Right lobe of liver (tissue), 6 donors: Measurements from ENCODE around the gene GCLC. TPM values are rescaled to one million over a fixed set of nuclear protein-coding genes. Genes with fewer than 3 reads are reported as not detected.

Experiments
- ATAC-seq, 4 donors: fragments of 200-7000 bp; cut with Tn5 transposase; one replicate each; pipeline ENCODE4 v1.9.1; 2020; ENCODE audit warnings: mild to moderate bottlenecking in 4 of 4, moderate library complexity in 4 of 4
- DNase-seq, 3 donors: peaks; one replicate each; pipeline ENCODE4 v3.0.0-alpha.2; 2020
- H3K27ac ChIP-seq, 3 donors: fragments of 200-600 bp; one replicate each; pipeline ENCODE4 v1.8.0; 2022
- H3K27me3 ChIP-seq, 2 donors: fragments of 200-600 bp; one replicate each; pipeline ENCODE4 v1.8.0; 2022
- H3K36me3 ChIP-seq, 4 donors: fragments of 200-600 bp; sonication (generic) in 1 of 4; one replicate each; pipeline versions ENCODE4 v1.5.1 to v1.8.0; 2017 to 2022; ENCODE audit warnings: control low read depth in 1 of 4
- H3K4me1 ChIP-seq, 4 donors: fragments of 200-600 bp; sonication (generic) in 1 of 4; one replicate each; pipeline versions ENCODE4 v1.5.1 to v1.8.0; 2017 to 2022; ENCODE audit warnings: control low read depth in 1 of 4
- H3K4me3 ChIP-seq, 3 donors: fragments of 200-600 bp; one replicate each; pipeline ENCODE4 v1.8.0; 2022
- H3K9me3 ChIP-seq, 4 donors: fragments of 200-600 bp; sonication (generic) in 1 of 4; one replicate each; pipeline versions ENCODE4 v1.5.1 to v1.8.0; 2017 to 2022; ENCODE audit warnings: control low read depth in 1 of 4
- POLR2A ChIP-seq: fragments of 450-650 bp; IDR thresholded peaks from one replicate; pipeline ENCODE4 v1.6.1; 2017; ENCODE audit warnings: antibody characterized with exemption, mild to moderate bottlenecking
- WGBS: methylation state at CpG from one replicate; pipeline ENCODE4 v1.1.6; 2018; ENCODE audit warnings: low coverage, low lambda C conversion rate; ENCODE audit not compliant: insufficient coverage; ENCODE audit errors: missing lambda C conversion rate; 5-methylcytosine and 5-hydroxymethylcytosine counted together
- intact Hi-C, 2 donors: fragments of 100-400 bp; cut with DNase I; formaldehyde crosslinking; loops; one replicate each; pipeline versions ENCODE4 v1.11.2 to v1.14.1; 2022
- total RNA-seq, 6 experiments: library from RNA; depleted of rRNA in 2 of 6; stranded (reverse); fragments of >200 nt in 2 of 6; fragmentation: NEBNext Ultra II Directional in 3 of 6; extraction: Animal tissue kit (Norgen Biotek cat#: 25700) in 3 of 6; gene quantifications; one replicate each; pipeline versions ENCODE4 v1.1.0 to v1.2.4, GENCODE V29; 2016 to 2023
- TF ChIP-seq, protein P1 (sequence below), 4 donors: fragments of 200-600 bp in 3 of 4; fragments of 450-650 bp in 1 of 4; IDR thresholded peaks; one replicate each; pipeline versions ENCODE4 v1.5.1 to v1.8.0; 2016 to 2022; ENCODE audit warnings: antibody characterized with exemption in 4 of 4, mild to moderate bottlenecking in 2 of 4
- donor health status: DM: no; HTN: yes; CAD: no.
- donor health status: DM: no; HTN: no; CAD: no.
- donor health status: DM: no; HTN: no; CAD: no.
- donor health status: DM: no; HTN: yes; CAD: no.
- donor health status: DM: no; HTN: yes; CAD: no.

The GCLC gene
- total RNA-seq, 6 experiments from 2014 or later: 56.8 to 140 (median 103) TPM

DNA sequence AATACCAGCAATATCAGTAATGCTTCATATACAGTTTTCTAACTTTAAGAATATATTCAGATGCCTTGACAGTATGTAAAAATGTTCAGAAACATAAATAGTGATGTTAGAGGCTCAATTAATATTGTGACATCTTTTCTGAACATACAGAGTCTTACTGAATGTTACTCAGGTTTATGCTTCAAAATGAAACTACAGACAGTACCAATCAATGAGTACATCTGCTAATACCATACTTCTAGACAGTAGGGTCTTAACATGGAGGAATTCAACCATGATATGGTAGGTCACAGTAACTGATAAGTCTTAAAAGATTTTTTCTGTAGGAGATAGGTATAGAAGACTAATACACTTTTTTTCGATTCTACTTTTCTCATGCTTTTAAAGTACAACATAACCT is 8.3 kb downstream of the GCLC start:
- intact Hi-C loops: no loop called here
- DNase-seq (no peak), ATAC-seq (no peak)
- Histone ChIP-seq H3K9me3 (no peaks in the 10 kb centered on the region), H3K4me3 (no peak overlapping the region), H3K4me1 (peaks cover 0 to 75% (median 19%) of the 10 kb centered on the region in 4 donors), H3K27ac (no peak overlapping the region), H3K27me3 (no peaks in the 10 kb centered on the region), H3K36me3 (peaks cover 0 to 11% (median 0%) of the 10 kb centered on the region in 4 donors)
- no peak for TF ChIP-seq POLR2A
- TF ChIP-seq, protein P1, sequence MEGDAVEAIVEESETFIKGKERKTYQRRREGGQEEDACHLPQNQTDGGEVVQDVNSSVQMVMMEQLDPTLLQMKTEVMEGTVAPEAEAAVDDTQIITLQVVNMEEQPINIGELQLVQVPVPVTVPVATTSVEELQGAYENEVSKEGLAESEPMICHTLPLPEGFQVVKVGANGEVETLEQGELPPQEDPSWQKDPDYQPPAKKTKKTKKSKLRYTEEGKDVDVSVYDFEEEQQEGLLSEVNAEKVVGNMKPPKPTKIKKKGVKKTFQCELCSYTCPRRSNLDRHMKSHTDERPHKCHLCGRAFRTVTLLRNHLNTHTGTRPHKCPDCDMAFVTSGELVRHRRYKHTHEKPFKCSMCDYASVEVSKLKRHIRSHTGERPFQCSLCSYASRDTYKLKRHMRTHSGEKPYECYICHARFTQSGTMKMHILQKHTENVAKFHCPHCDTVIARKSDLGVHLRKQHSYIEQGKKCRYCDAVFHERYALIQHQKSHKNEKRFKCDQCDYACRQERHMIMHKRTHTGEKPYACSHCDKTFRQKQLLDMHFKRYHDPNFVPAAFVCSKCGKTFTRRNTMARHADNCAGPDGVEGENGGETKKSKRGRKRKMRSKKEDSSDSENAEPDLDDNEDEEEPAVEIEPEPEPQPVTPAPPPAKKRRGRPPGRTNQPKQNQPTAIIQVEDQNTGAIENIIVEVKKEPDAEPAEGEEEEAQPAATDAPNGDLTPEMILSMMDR (IDR thresholded peaks at IDR 0.05): no peak
- 100% methylated on average over 1 of the region's 1 CpG for WGBS

DNA sequence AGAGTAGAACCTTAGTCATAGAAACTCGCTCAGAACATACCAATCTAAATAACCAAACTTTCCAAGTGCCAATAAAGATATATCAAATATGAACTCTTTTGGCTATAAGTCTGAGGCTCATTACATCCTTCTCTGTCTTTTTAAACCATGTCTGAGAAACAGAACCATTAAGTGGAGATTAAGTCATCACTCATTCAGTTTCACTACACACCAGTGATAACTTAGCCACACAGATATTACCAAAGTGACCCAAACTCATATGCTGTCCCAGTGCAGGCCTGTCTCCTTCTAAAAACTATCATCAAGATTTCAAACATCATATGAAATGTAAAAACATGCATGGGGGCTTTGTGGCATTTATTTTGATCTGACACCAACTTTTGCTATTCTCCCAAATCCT is 12.0 kb downstream of the GCLC start:
- WGBS: 74% methylated on average over 1 of the region's 1 CpG
- intact Hi-C loops: no loop called here
- H3K36me3 ChIP-seq: no peaks in the 10 kb centered on the region
- ATAC-seq (peak in 1 of 4 donors; percentile 19), DNase-seq (no peak)
- H3K27me3 ChIP-seq: no peaks in the 10 kb centered on the region
- no peaks in the 10 kb centered on the region for H3K9me3 ChIP-seq
- H3K4me1 ChIP-seq: peaks cover 0 to 74% (median 17%) of the 10 kb centered on the region in 4 donors
- H3K4me3 ChIP-seq: no peak overlapping the region
- TF ChIP-seq, protein P1 (IDR thresholded peaks at IDR 0.05): no peak
- no peak for TF ChIP-seq POLR2A
- H3K27ac ChIP-seq: peak overlapping the region; percentile 17 to 48 (median 44)

DNA sequence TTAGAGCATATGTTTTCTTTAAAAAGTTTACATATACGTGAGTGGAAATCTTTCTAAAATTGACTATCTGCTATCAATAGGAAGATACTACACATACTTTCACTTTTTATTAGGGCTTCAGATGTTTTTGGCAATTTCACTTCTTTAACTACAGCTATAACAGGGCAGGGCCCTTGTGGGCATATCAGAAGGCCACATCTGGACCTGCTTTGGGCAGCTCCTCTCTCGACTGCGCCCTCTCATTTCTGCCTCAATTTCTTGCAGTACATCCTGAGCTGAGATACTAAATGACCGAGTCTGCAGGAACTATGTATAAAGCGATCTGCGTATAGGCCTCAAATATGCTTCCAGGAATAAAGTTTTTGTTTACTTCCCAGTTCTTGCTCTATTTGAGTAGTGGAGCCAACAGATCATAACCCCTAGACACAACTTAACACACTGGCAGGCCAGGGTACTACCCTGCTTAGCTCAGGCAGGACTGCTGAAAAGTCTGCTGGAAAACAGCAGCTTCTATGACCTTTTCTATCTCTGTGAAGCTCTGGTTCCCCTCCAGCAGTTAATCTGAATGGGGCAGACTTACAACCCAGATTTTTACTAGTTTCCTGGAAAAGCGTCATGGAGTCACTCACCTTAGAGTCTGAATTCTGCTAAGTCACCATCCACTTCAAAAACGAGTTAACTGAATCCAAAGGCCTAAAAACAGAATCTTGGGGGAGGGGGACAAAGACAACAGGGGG is 12.7 kb downstream of the GCLC start:
- Histone ChIP-seq H3K4me1 (peaks cover 0 to 76% (median 17%) of the 10 kb centered on the region in 4 donors), H3K27ac (peak overlapping the region; percentile 17 to 48 (median 44)), H3K36me3 (no peaks in the 10 kb centered on the region), H3K4me3 (no peak overlapping the region), H3K9me3 (no peaks in the 10 kb centered on the region), H3K27me3 (no peaks in the 10 kb centered on the region)
- WGBS: 28% methylated on average over 8 of the region's 8 CpGs
- DNase-seq (no peak), ATAC-seq (peak; percentile 60 to 80 (median 70))
- intact Hi-C loops: no loop called here
- TF ChIP-seq POLR2A: no peak
- TF ChIP-seq, protein P1 (IDR thresholded peaks at IDR 0.05): no peak

DNA sequence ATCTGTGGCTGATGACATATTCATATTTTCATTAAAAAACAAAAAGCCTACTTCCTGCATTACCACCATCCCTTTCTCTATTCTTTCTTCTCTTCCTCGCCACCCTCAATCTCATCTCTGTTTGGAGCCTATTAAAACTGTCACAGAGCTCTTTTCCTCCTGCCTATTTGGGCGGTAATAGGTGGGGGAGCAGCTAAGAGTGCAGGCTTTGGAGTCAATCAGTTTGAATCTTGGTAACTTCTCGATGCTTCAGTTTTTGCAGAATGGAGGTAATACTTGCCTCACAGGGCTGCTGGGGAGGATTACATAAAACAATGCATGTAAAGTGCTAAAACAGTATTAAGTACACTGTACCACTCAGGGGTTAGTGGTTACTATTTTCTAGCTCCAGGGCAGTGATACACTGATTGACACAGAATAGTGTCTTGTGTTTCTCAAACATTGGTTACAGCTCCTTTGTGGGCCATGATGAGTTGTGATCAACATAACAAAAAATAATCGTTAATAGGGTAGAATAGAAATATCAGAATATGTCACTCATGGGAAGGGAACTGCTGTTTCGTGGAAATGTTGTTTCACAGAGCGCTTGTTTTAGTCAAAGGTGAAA is 14.0 kb downstream of the GCLC start:
- Histone ChIP-seq H3K27me3 (no peaks in the 10 kb centered on the region), H3K36me3 (no peaks in the 10 kb centered on the region), H3K4me1 (peaks cover 0 to 87% (median 21%) of the 10 kb centered on the region in 4 donors), H3K27ac (peak overlapping the region in 1 of 3 donors; percentile 48), H3K4me3 (no peak overlapping the region), H3K9me3 (no peaks in the 10 kb centered on the region)
- WGBS: 77% methylated on average over 6 of the region's 6 CpGs
- TF ChIP-seq, protein P1 (IDR thresholded peaks at IDR 0.05): no peak
- TF ChIP-seq POLR2A: no peak
- intact Hi-C loops: no loop called here
- no peak for ATAC-seq
- no peak for DNase-seq
